ENCODE data around the gene TFDP2.
"Not testable (repeated sequence)": the region's sequence is repeated elsewhere in the genome, so short reads cannot be mapped to it uniquely, and the experiment has no call there.

TFDP2 gene

DNA sequence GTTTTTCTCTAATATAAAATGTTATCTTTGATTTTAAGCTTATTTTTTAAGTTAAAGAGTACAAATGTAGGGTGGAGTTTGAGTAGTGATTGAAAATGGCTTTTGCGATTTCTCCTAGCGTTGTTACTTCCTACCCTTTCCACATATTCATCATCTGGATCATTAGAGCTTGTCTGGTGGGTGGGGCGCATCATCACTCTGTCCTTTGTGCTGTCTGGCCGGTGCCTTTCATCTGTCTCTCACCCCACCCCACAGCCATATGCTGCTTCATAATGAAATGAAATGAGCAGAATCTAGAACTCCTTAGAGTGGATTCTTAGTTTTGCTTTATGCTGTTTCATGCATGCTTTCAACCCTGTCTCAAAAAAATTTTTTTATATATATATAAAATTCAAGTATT, 228.6 kb downstream of the TFDP2 start:
- no peak for DNase-seq

DNA sequence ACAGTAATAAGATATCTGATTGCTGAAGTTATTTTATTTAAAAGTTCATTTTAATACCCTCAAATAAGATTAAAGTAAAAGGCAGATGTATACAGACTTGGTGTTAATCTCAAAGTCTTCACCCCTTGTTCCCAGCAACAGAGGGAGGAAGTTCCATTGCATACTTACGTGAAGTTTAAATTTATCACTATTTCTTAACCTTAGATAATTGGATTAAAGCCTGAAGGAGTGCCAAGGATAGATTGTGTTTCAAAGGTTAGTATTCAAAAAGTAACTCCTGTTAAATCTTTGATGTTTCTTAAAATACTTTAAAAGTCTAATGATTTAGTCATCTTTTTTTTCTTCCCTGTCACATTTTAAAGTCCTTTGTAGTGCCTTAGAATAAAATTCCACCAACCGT, 233.6 kb downstream of the TFDP2 start:
- DNase-seq, result no peak

DNA sequence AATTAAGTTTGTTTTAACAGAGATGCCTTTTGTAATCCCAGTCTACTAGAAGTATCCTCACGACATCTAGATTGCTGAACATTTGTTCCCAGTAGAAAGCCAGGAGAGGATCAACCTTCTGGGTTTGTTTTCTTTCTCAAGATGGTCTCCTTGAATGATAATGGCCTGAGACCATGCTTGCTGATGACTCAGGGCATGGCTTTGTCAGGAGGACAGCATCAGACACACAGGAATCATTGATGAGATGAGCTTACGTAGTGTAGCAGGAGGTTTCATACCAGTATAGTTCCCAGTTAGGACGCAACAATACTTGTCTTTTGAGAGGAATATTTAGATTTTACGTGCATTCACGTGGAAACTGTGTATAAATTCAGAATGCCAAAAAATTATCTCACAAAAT, 234.3 kb downstream of the TFDP2 start:
- no peak for DNase-seq

DNA sequence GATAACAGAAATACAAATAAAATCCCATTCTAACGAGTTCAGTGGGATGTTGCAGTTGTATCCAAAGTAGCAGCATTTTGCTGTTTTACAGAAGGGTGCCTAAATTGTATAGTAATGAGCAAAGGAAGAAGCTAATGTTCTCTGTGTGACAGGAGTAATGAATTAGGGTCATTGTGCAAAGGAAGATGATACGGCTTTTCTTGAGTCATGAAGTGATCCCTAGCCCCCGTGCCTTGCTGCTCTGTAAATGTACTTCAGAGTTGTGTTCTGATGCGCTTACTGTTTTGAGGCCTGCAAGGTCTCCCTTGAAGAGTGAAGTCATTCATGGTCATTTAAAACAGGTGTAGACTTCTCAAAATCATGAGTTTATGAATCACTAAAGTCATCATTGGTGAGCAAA, 235.0 kb downstream of the TFDP2 start:
- DNase-seq, result no peak

DNA sequence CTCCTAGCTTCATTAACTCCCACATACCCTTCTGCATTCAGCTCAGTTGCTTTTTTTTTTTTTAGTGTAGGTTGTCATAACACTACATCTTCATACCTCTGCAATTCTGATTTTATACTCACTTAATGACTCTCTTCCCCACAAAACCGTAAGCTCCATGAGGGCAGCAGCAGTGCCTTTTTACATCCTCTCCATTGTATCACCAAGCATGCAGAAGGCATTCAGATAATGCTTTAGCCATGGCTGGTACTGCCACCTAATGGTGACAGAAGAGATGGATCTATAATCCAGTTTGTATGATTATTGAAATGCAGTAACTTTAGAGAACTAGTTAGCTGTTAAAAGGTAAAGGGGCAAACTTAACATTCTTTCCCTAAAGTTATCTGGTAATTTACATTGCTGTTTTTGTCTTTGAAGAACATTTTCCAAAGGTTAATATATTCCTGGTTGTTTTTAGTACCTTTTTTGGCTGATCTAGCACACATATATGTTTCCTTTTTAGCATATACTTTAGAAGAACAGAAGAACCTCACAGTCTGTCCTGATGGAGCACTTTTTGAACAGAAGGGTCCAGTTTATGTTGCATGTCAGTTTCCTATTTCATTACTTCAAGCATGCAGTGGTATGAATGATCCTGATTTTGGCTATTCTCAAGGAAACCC, 236.1 kb downstream of the TFDP2 start:
- DNase-seq, result no peak

DNA sequence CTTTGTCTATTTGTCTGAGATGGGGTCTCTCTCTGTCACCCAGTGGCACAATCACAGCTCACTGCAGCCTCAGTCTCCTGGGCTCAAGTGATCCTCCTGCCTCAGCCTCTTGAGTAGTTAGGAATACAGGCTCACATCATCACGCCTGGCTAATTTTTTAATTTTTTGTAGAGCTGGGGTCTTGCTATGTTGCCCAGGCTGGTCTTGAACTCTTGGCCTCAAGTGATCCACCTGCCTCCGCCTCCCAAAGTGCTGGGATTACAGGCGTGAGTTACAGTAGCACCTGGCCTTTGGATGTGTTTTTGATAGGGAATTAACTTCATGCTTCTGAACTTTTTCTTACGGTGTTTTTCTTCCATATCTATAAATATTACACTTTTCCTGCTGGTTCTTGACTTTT, 239.4 kb downstream of the TFDP2 start:
- DNase-seq, result not testable (repeated sequence)

DNA sequence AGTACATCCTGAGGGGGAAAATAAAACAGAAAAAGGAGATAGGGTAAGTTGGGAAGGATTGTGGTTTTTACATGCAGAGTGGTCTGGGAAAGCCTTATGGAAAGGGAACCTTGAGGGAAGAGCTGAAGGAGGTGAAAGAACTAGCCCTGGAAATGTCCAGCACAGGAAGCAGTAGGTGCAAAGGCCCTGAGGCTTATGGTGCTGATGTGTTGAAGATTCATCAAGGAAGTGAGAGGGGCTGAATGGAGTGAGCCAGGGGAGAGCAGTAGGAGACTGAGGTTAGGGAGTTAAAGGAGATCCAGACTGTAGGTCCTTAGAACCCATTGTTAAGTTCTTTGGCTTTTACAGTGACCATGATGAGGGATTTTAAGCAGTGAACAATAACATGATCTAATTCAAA, 239.9 kb downstream of the TFDP2 start:
- no peak for DNase-seq

DNA sequence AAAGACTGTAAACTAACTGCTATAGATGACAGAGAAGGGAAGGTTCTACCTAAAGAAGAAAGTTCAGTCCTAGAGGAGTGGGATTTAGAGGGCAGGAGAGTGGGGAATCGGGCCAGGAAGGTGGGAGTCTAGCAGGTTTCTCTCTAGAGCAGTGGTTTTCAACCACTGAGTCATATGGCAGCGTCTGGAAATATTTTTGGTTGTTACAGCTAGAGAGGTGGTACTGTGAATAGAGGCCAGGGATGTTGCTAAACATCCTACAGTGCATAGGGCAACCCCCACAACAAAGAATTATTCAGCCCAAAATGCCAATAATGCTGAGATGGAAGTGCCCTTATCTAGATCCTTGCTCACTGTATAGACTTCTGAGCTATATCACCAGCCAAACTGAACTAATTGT, 244.2 kb downstream of the TFDP2 start:
- no peak for DNase-seq

DNA sequence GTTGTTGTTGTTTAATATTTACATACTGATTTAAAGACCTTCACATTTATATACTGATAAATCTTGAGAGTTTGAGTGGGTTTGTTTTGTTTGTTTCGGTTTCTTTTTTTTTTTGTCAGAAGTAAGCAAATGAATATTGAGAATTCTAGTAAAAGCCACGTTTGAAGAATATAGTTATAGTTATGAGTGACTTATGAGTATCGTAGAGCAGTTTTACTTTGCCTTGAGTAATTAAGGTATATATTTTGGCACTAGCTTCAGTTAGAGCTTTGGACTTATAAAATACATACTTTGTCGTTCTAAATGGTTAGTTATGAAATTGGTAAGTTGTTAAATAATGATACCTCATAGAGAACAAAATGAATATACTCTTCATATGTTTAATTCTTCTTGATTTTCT, 245.1 kb downstream of the TFDP2 start:
- no peak for DNase-seq

DNA sequence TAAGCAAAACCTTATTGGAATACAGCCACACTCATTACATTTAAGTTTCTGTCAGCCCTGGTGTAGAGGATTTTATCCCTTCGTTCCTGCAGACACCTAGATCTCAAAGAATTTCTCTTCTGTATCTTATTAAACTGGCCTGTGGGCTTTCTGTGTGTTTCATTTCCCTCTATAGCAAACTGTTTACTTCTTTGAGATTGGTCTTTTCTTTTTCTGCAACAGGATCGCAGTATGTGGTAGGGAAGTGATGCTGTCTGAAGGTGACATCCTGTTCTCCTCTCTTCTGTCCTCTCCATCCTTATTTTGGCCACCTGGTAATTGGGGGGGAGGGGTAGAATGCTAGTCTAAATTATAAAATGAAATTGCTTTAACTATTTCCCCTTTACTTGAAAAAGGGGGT, 247.4 kb downstream of the TFDP2 start:
- no peak for DNase-seq

DNA sequence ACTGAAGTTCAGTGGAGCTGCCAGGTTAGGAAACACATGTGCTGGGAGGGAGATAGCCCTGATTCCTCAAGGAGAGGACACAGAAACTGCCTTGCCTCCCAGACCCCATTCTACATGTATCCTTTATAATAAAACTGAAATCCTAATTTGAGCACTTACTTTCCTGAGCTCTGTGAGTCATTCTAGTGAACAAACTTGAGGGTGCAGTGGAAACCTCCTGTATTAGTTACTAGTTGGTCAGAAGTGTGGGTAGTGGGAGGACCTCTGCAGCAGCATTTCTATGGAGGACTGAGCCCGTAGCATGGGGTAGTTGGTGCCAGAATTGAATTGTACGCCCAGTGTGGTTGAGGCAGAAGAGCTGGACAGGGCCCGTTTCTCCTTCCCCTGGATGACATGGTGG, 249.0 kb downstream of the TFDP2 start:
- DNase-seq, result no peak

DNA sequence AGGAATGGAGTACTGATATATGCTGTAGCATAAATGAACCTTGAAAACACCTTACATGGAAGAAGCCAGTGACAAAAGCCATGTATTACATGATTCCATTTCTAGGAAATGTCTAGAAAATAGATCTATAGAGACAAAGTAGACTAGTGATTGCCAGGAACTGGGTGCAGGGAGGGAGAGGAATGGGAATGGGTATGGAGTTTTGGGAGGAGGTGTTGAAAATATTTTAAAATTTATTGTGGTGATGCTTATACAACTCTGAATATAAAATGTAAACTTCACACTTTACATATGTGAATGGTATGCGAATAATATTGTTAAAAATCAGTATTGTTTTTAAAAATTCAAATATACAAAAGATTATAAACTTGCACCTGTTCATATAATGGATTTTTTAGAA, 250.4 kb downstream of the TFDP2 start:
- no peak for DNase-seq

DNA sequence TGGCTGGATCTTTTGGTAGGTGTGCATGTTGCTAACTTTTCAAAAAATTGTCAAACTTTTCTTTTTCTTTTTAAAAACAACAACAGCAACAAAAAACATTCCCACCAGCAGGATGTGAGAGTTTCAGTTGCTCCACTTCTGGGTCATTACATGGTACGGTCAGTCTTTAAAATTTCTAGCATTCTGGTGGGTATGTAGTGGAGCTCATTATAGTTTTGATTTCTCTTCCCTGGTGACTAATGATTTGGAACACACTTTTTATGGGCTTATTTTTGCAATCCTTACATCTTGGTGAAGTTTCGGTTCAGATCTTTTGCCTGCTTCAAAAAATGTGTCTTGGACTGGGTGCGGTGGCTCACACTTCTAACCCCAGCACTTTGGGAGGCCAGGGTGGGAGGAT, 253.6 kb downstream of the TFDP2 start:
- no peak for DNase-seq

DNA sequence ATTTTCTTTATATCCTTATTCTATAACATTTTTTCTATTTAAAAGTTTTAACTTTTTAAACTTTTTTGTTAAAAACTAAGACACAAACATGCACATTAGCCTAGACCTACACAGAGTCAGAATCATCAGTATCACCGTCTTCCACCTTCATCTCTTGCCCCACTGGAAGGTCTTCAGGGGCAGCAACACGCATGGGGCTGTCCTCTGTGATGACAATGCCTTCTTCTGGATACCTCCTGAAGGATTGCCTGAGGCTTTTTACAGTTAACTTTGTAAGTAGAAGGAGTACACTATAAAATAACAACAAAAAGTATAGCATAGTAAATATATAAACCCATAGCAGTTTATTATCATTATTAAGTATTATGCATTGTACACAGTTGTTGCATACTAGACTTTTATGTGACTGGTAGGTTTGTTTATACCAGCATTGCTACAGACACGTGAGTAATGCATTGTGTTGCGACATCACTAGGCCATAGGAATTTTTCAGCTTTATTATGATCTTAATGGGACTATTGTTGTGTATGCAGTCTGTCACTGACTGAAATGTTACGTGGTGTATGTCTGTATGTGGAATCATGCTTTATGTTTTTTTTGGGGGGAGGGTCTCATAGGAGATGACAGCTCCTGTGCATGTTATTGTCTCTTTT, 254.7 kb downstream of the TFDP2 start:
- DNase-seq, result no peak
